ENCODE measurements around the gene PNPLA8. TPM values are rescaled to one million over a fixed set of nuclear protein-coding genes. Genes with fewer than 3 reads are reported as not detected.

The PNPLA8 gene
- total RNA-seq, 2 donors from 2014 or later, result 25.8 to 27.3 TPM

DNA sequence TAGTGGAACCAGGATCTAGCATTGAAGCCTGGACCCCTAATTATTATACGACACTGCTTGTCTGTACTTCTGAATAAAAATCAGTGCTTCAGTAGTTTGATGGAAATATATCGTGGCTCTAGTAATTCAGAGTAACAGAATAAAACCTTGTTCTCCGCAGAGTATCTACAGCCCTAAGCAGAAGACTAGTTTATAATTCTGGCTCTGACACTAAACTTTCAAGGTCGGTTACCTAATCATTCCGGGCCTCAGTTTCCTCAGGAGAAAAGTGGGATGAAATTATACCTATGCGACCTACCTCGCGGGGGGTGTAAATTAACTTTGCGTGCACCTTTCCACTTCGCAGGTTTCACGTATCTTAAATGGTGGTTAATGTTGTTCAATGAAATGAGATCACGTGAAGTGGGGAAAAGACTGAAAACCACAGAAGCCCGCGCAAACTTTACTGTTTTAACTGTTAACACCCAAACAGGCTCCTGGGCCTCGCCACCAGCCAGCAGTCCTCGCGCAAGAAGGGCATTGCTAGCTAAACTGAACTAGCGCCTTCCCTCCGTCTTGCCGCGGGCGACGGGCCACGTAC, 43.0 kb upstream of the PNPLA8 start:
- Histone ChIP-seq H3K9me3 (no peaks in the 10 kb centered on the region), H3K4me1 (replicated peaks) (no peaks in the 10 kb centered on the region), H3K36me3 (no peaks in the 10 kb centered on the region), H3K27ac (peak overlapping the region; percentile 89 to 97), H3K4me3 (peak overlapping the region; percentile 53 to 90), H3K27me3 (replicated peaks; ENCODE audit: insufficient read depth) (no peaks in the 10 kb centered on the region)
- 17% methylated on average over 24 of the region's 24 CpGs for WGBS
- TF ChIP-seq POLR2AphosphoS5 (IDR thresholded peaks at IDR 0.05) (no peak), POLR2A (IDR thresholded peaks at IDR 0.05) (no peak), CTCF (IDR thresholded peaks at IDR 0.05) (no peak)
- no peak for DNase-seq (ENCODE audit: low spot score)
- intact Hi-C loops (cut with DNase I), result loop anchor here (2.0 kb wide), 1 partner anchor 42 kb away; the partner anchor contains the start of gene PNPLA8

DNA sequence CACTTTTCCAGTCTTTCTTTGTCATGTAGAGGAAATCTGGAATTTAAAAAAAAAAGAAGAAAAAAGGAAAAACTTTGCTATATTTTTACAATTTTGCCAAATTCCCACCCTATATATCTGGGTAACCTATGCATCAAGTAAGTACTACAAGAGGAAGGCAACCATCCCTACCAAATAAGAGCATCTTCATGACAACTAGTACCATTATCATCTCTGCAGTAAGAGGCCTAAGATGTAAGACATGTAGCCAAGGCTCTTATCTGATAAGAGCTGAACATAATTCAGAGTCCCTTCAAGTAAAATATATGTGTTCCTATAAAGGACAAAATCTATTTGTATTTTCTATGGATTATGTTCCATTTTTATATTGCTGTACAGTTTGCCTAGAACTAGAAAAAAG, 40.1 kb upstream of the PNPLA8 start:
- no peak overlapping the region for H3K4me3 ChIP-seq
- TF ChIP-seq POLR2AphosphoS5 (IDR thresholded peaks at IDR 0.05) (no peak), POLR2A (IDR thresholded peaks at IDR 0.05) (no peak), CTCF (IDR thresholded peaks at IDR 0.05) (no peak)
- H3K4me1 ChIP-seq (replicated peaks), result no peaks in the 10 kb centered on the region
- no peak for DNase-seq (ENCODE audit: low spot score)
- H3K36me3 ChIP-seq, result no peaks in the 10 kb centered on the region
- intact Hi-C loops (cut with DNase I), result no loop called here
- no peaks in the 10 kb centered on the region for H3K9me3 ChIP-seq
- H3K27ac ChIP-seq, result no peak overlapping the region
- no peaks in the 10 kb centered on the region for H3K27me3 ChIP-seq (replicated peaks; ENCODE audit: insufficient read depth)

- 94% methylated on average over 4 of the region's 4 CpGs for WGBS
- Histone ChIP-seq H3K4me1 (replicated peaks) (no peaks in the 10 kb centered on the region), H3K27ac (no peak overlapping the region), H3K4me3 (no peak overlapping the region), H3K9me3 (no peaks in the 10 kb centered on the region), H3K27me3 (replicated peaks; ENCODE audit: insufficient read depth) (no peaks in the 10 kb centered on the region), H3K36me3 (no peaks in the 10 kb centered on the region)
- intact Hi-C loops (cut with DNase I), result no loop called here
- DNase-seq (ENCODE audit: low spot score), result no peak
- TF ChIP-seq POLR2A (IDR thresholded peaks at IDR 0.05) (no peak), POLR2AphosphoS5 (IDR thresholded peaks at IDR 0.05) (no peak), CTCF (IDR thresholded peaks at IDR 0.05) (no peak)
Observed at GRCh38 chr7:108561047-108561619, 35.2 kb upstream of the PNPLA8 start.

- TF ChIP-seq POLR2A (IDR thresholded peaks at IDR 0.05), result no peak
- no peak for TF ChIP-seq CTCF (IDR thresholded peaks at IDR 0.05)
- TF ChIP-seq POLR2AphosphoS5 (IDR thresholded peaks at IDR 0.05), result no peak
- H3K27me3 ChIP-seq (replicated peaks; ENCODE audit: insufficient read depth), result no peaks in the 10 kb centered on the region
- no peaks in the 10 kb centered on the region for H3K4me1 ChIP-seq (replicated peaks)
- no peak for DNase-seq (ENCODE audit: low spot score)
- H3K27ac ChIP-seq, result no peak overlapping the region
- no peak overlapping the region for H3K4me3 ChIP-seq
- WGBS, result 76% methylated on average over 4 of the region's 4 CpGs
- H3K36me3 ChIP-seq, result no peaks in the 10 kb centered on the region
- intact Hi-C loops (cut with DNase I), result no loop called here
- H3K9me3 ChIP-seq, result no peaks in the 10 kb centered on the region
Observed at GRCh38 chr7:108559253-108559652, 33.3 kb upstream of the PNPLA8 start.

DNA sequence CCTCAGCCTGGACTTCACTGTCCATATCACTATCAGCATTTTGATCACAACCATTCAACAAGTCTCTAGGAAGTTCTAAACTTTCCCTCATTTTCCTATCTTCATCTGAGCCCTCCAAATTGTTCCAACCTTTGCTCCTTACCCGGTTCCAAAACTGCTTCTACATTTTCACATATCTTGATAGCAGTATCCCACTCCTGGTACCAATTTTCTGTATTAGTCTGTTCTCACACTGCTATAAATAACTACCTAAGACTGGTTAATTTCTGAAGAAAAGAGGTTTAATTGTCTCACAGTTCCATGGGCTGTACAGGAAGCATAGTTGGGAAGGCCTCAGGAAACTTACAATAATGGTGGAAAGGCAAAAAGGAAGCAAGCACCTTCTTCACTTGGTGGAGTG, 31.7 kb upstream of the PNPLA8 start:
- no peaks in the 10 kb centered on the region for H3K27me3 ChIP-seq (replicated peaks; ENCODE audit: insufficient read depth)
- intact Hi-C loops (cut with DNase I), result no loop called here
- TF ChIP-seq POLR2AphosphoS5 (IDR thresholded peaks at IDR 0.05), result no peak
- TF ChIP-seq CTCF (IDR thresholded peaks at IDR 0.05), result no peak
- TF ChIP-seq POLR2A (IDR thresholded peaks at IDR 0.05), result no peak
- whole genome bisulfite sequencing, result 97% methylated on average over 1 of the region's 1 CpG
- no peaks in the 10 kb centered on the region for H3K36me3 ChIP-seq
- H3K4me1 ChIP-seq (replicated peaks), result no peaks in the 10 kb centered on the region
- H3K4me3 ChIP-seq, result no peak overlapping the region
- no peaks in the 10 kb centered on the region for H3K9me3 ChIP-seq
- H3K27ac ChIP-seq, result no peak overlapping the region
- no peak for DNase-seq (ENCODE audit: low spot score)
